ENCODE measurements around the gene UBASH3A.

The UBASH3A gene

GRCh38 chr21:42435401-42435800 is 31.7 kb downstream of the UBASH3A start:
- no peak for DNase-seq

- no peak for DNase-seq
These were observed 32.1 kb downstream of the UBASH3A start for GRCh38 chr21:42435833-42436232.

GRCh38 chr21:42436914-42437313 is 33.2 kb downstream of the UBASH3A start:
- no peak for DNase-seq

- no peak for DNase-seq
These were observed 34.1 kb downstream of the UBASH3A start for GRCh38 chr21:42437786-42438185.

GRCh38 chr21:42438316-42439205 is 34.9 kb downstream of the UBASH3A start:
- no peak for DNase-seq

- no peak for DNase-seq
These were observed 35.8 kb downstream of the UBASH3A start for GRCh38 chr21:42439284-42440186.

- DNase-seq, result no peak
These were observed 36.6 kb downstream of the UBASH3A start for GRCh38 chr21:42440187-42440792.

- DNase-seq, result no peak
These were observed 38.3 kb downstream of the UBASH3A start for GRCh38 chr21:42441963-42442362.

GRCh38 chr21:42443181-42443785 is 39.6 kb downstream of the UBASH3A start:
- no peak for DNase-seq

GRCh38 chr21:42443876-42444744 is 40.4 kb downstream of the UBASH3A start:
- no peak for DNase-seq

GRCh38 chr21:42444745-42445059 is 41.0 kb downstream of the UBASH3A start:
- DNase-seq, result no peak

GRCh38 chr21:42445311-42445710 is 41.6 kb downstream of the UBASH3A start:
- DNase-seq, result no peak

GRCh38 chr21:42446531-42446930 is 42.8 kb downstream of the UBASH3A start:
- no peak for DNase-seq

- no peak for DNase-seq
These were observed 43.5 kb downstream of the UBASH3A start for GRCh38 chr21:42447182-42447581.

GRCh38 chr21:42447732-42448131 is 44.0 kb downstream of the UBASH3A start:
- DNase-seq, result no peak

- DNase-seq, result no peak
These were observed 45.0 kb downstream of the UBASH3A start for GRCh38 chr21:42448686-42449085.

GRCh38 chr21:42451941-42452340 is 48.2 kb downstream of the UBASH3A start:
- no peak for DNase-seq

- no peak for DNase-seq
These were observed 48.9 kb downstream of the UBASH3A start for GRCh38 chr21:42452401-42453223.

- no peak for DNase-seq
These were observed 49.7 kb downstream of the UBASH3A start for GRCh38 chr21:42453224-42453985.

- DNase-seq, result no peak
These were observed 50.4 kb downstream of the UBASH3A start for GRCh38 chr21:42453986-42454570.
